GM19099 (cell line): ENCODE results near the gene MTARC2.

Experiments used
- POLR2A ChIP-seq: IDR thresholded peaks from 3 replicates; pipeline ENCODE4 v1.6.1; 2011; ENCODE audit warnings: low read depth; ENCODE audit not compliant: insufficient read length; ENCODE audit errors: extremely low read depth

MTARC2 gene

GRCh38 chr1:220754918-220755295, 6.8 kb downstream of the MTARC2 start:
- TF ChIP-seq POLR2A = no peak

GRCh38 chr1:220755309-220755708, 7.2 kb downstream of the MTARC2 start:
- no peak for TF ChIP-seq POLR2A

- no peak for TF ChIP-seq POLR2A
Observed at GRCh38 chr1:220757441-220757840, 9.3 kb downstream of the MTARC2 start.

GRCh38 chr1:220759147-220759546, 11.0 kb downstream of the MTARC2 start:
- no peak for TF ChIP-seq POLR2A

GRCh38 chr1:220761688-220762427, 13.7 kb downstream of the MTARC2 start:
- no peak for TF ChIP-seq POLR2A

GRCh38 chr1:220764757-220765156, 16.6 kb downstream of the MTARC2 start:
- no peak for TF ChIP-seq POLR2A

GRCh38 chr1:220767312-220768125, 19.4 kb downstream of the MTARC2 start:
- TF ChIP-seq POLR2A = no peak

GRCh38 chr1:220768126-220768601, 20.0 kb downstream of the MTARC2 start:
- no peak for TF ChIP-seq POLR2A

GRCh38 chr1:220769205-220769604, 21.1 kb downstream of the MTARC2 start:
- no peak for TF ChIP-seq POLR2A

- no peak for TF ChIP-seq POLR2A
Observed at GRCh38 chr1:220770245-220770913, 22.3 kb downstream of the MTARC2 start.

- TF ChIP-seq POLR2A = no peak
Observed at GRCh38 chr1:220772846-220773245, 24.7 kb downstream of the MTARC2 start.

GRCh38 chr1:220775240-220775853, 27.2 kb downstream of the MTARC2 start:
- TF ChIP-seq POLR2A = no peak

- TF ChIP-seq POLR2A = no peak
Observed at GRCh38 chr1:220776254-220776653, 28.1 kb downstream of the MTARC2 start.

GRCh38 chr1:220776720-220777326, 28.7 kb downstream of the MTARC2 start:
- no peak for TF ChIP-seq POLR2A

- TF ChIP-seq POLR2A = no peak
Observed at GRCh38 chr1:220783453-220783852, 35.3 kb downstream of the MTARC2 start.

GRCh38 chr1:220784751-220785150, 36.6 kb downstream of the MTARC2 start:
- no peak for TF ChIP-seq POLR2A
